ENCODE data around the gene KAT7.

GRCh38 chr17:49798182-49798581, 9.7 kb downstream of the KAT7 start:
- TF ChIP-seq EZH2phosphoT487 (IDR thresholded peaks at IDR 0.05; ENCODE audit: borderline replicate concordance), result no peak
- TF ChIP-seq CTCF (IDR thresholded peaks at IDR 0.05 in 2 of 3, conservative IDR thresholded peaks at IDR 0.05 in 1 of 3; ENCODE audit: borderline replicate concordance in 1 of 3, insufficient read depth in 1 of 3, low read depth in 2 of 3, low read length in 2 of 3), result no peak
- TF ChIP-seq EZH2 (IDR thresholded peaks at IDR 0.05), result no peak
- TF ChIP-seq POLR2AphosphoS5 (IDR thresholded peaks at IDR 0.05; ENCODE audit: low read depth, low read length), result no peak
- no peak for TF ChIP-seq REST (IDR thresholded peaks at IDR 0.05; ENCODE audit: low read depth)
- TF ChIP-seq ZFX (IDR thresholded peaks at IDR 0.05), result no peak
- TF ChIP-seq ATF3 (IDR thresholded peaks at IDR 0.05), result no peak
- no peak for TF ChIP-seq JUND (IDR thresholded peaks at IDR 0.05)
- TF ChIP-seq POLR2A (IDR thresholded peaks at IDR 0.05; ENCODE audit: borderline replicate concordance, extremely low read depth, insufficient read depth, insufficient read length), result no peak

Measured in HCT116 (cell line).